ENCODE results near the gene CCDC88A. TPM values are rescaled to one million over a fixed set of nuclear protein-coding genes. Genes with fewer than 3 reads are reported as not detected.
"Not testable (repeated sequence)": the region's sequence is repeated elsewhere in the genome, so short reads cannot be mapped to it uniquely, and the experiment has no call there.

Gene CCDC88A
- total and polyA plus RNA-seq, 2 experiments from 2014 or later = 144 to 169 TPM

GRCh38 chr2:55280851-55281546 is 138.7 kb downstream of the CCDC88A start:
- H3K27ac ChIP-seq (ENCODE audit: low read depth) = peak overlapping the region; percentile 99
- H3K36me3 Mint-ChIP-seq (ENCODE audit: low read depth); H3K27me3 ChIP-seq (ENCODE audit: insufficient read depth); DNase-seq (ENCODE audit: low spot score); H3K79me2 ChIP-seq (replicated peaks; ENCODE audit: insufficient read depth); H2AFZ ChIP-seq; H4K20me1 ChIP-seq (replicated peaks; ENCODE audit: insufficient read depth); H3K9me2 ChIP-seq (ENCODE audit: insufficient read depth); H3K9me3 Mint-ChIP-seq; H3K36me3 ChIP-seq (ENCODE audit: insufficient read depth); ATAC-seq: not testable (repeated sequence)
- H3K4me1 ChIP-seq (ENCODE audit: insufficient read depth) = peaks cover 33% of the 10 kb centered on the region
- H3K4me1 Mint-ChIP-seq = peaks cover 30% of the 10 kb centered on the region
- H3K27ac Mint-ChIP-seq = peak overlapping the region; percentile 96
- peak overlapping the region; percentile 59 for H3K4me3 Mint-ChIP-seq
- H3K27me3 Mint-ChIP-seq (ENCODE audit: insufficient read depth, low read depth, poor library complexity) = peaks cover 16% of the 10 kb centered on the region
- H3K4me3 ChIP-seq = peak overlapping the region; percentile 65; the same call in 1 of the 2 replicates
- peaks cover 23% of the 10 kb centered on the region for H3F3A ChIP-seq (replicated peaks; ENCODE audit: low read depth)
- peak overlapping the region; percentile 81 for H3K4me2 ChIP-seq

GRCh38 chr2:55279859-55280424 is 139.7 kb downstream of the CCDC88A start:
- Histone ChIP-seq H3K4me3 (peak overlapping the region; percentile 36), H3F3A (replicated peaks; ENCODE audit: low read depth) (peaks cover 23% of the 10 kb centered on the region), H3K4me1 (ENCODE audit: insufficient read depth) (peaks cover 33% of the 10 kb centered on the region), H3K27ac (ENCODE audit: low read depth) (peak overlapping the region; percentile 99), H3K4me2 (peak overlapping the region; percentile 60)
- not testable (repeated sequence) for H3K79me2 ChIP-seq (replicated peaks; ENCODE audit: insufficient read depth); H3K9me2 ChIP-seq (ENCODE audit: insufficient read depth); H2AFZ ChIP-seq; H3K36me3 Mint-ChIP-seq (ENCODE audit: low read depth); H4K20me1 ChIP-seq (replicated peaks; ENCODE audit: insufficient read depth); H3K36me3 ChIP-seq (ENCODE audit: insufficient read depth); H3K27me3 ChIP-seq (ENCODE audit: insufficient read depth); H3K9me3 Mint-ChIP-seq
- ATAC-seq (peak; percentile 10), DNase-seq (ENCODE audit: low spot score) (peak; percentile 37)
- peaks cover 30% of the 10 kb centered on the region for H3K4me1 Mint-ChIP-seq
- H3K4me3 Mint-ChIP-seq = peak overlapping the region; percentile 59
- peak overlapping the region; percentile 96 for H3K27ac Mint-ChIP-seq
- TF ChIP-seq POLR2AphosphoS5 (IDR thresholded peaks at IDR 0.05; ENCODE audit: low read depth) (peak; percentile 9; the same call in 1 of the 2 replicates), NANOG (IDR thresholded peaks at IDR 0.05; ENCODE audit: borderline replicate concordance) (peak; percentile 3; the same call in 1 of the 2 replicates)
- peaks cover 16% of the 10 kb centered on the region for H3K27me3 Mint-ChIP-seq (ENCODE audit: insufficient read depth, low read depth, poor library complexity)

GRCh38 chr2:55279214-55279835 is 140.3 kb downstream of the CCDC88A start:
- H3F3A ChIP-seq (replicated peaks; ENCODE audit: low read depth) = peaks cover 21% of the 10 kb centered on the region
- peak overlapping the region; percentile 99 for H3K27ac ChIP-seq (ENCODE audit: low read depth)
- Mint-ChIP-seq H3K4me3 (peak overlapping the region; percentile 59), H3K27ac (peak overlapping the region; percentile 96), H3K27me3 (ENCODE audit: insufficient read depth, low read depth, poor library complexity) (peaks cover 16% of the 10 kb centered on the region), H3K4me1 (peaks cover 30% of the 10 kb centered on the region)
- peak; percentile 50 for TF ChIP-seq POLR2AphosphoS5 (IDR thresholded peaks at IDR 0.05; ENCODE audit: low read depth)
- TF ChIP-seq NANOG (IDR thresholded peaks at IDR 0.05; ENCODE audit: borderline replicate concordance) = peak; percentile 11; the same call in 1 of the 2 replicates
- not testable (repeated sequence) for ATAC-seq; H3K36me3 Mint-ChIP-seq (ENCODE audit: low read depth); H3K36me3 ChIP-seq (ENCODE audit: insufficient read depth); H3K9me2 ChIP-seq (ENCODE audit: insufficient read depth); H2AFZ ChIP-seq; H3K79me2 ChIP-seq (replicated peaks; ENCODE audit: insufficient read depth); H3K27me3 ChIP-seq (ENCODE audit: insufficient read depth); H3K9me3 Mint-ChIP-seq; H4K20me1 ChIP-seq (replicated peaks; ENCODE audit: insufficient read depth)
- H3K4me3 ChIP-seq = peak overlapping the region; percentile 36
- H3K4me1 ChIP-seq (ENCODE audit: insufficient read depth) = peaks cover 33% of the 10 kb centered on the region
- peak; percentile 63 for DNase-seq (ENCODE audit: low spot score)
- H3K4me2 ChIP-seq = peak overlapping the region; percentile 61

GRCh38 chr2:55277310-55277709 is 142.3 kb downstream of the CCDC88A start:
- H3K9me3 Mint-ChIP-seq = no peaks in the 10 kb centered on the region; the same call in 2 of the 3 replicates
- H4K20me1 ChIP-seq (replicated peaks; ENCODE audit: insufficient read depth) = no peaks in the 10 kb centered on the region
- no peak for TF ChIP-seq JUNB (IDR thresholded peaks at IDR 0.05; ENCODE audit: unreplicated experiment)
- TF ChIP-seq POLR2AphosphoS5 (IDR thresholded peaks at IDR 0.05; ENCODE audit: low read depth) = no peak
- no peak for TF ChIP-seq CREB1 (CRISPR knock-in tag; IDR thresholded peaks at IDR 0.05; ENCODE audit: low read depth)
- TF ChIP-seq ZNF114 (CRISPR knock-in tag; IDR thresholded peaks at IDR 0.05) = no peak
- no peak for TF ChIP-seq EZH2 (IDR thresholded peaks at IDR 0.05; ENCODE audit: low read depth, unreplicated experiment)
- TF ChIP-seq ETS1 (IDR thresholded peaks at IDR 0.05) = no peak
- no peak for TF ChIP-seq REST (IDR thresholded peaks at IDR 0.05; ENCODE audit: unreplicated experiment)

More at GRCh38 chr2:55277310-55277709, 142.3 kb downstream of the CCDC88A start:
- Mint-ChIP-seq H3K27me3 (ENCODE audit: insufficient read depth, low read depth, poor library complexity) (peaks cover 12% of the 10 kb centered on the region), H3K36me3 (ENCODE audit: low read depth) (no peaks in the 10 kb centered on the region), H3K27ac (no peak overlapping the region), H3K4me1 (peaks cover 27% of the 10 kb centered on the region), H3K4me3 (no peak overlapping the region)
- peaks cover 27% of the 10 kb centered on the region for H3K4me1 ChIP-seq (ENCODE audit: insufficient read depth)
- no peaks in the 10 kb centered on the region for H3K9me2 ChIP-seq (ENCODE audit: insufficient read depth)
- H3F3A ChIP-seq (replicated peaks; ENCODE audit: low read depth) = peaks cover 15% of the 10 kb centered on the region
- ATAC-seq (no peak), DNase-seq (ENCODE audit: low spot score) (no peak)
- H2AFZ ChIP-seq = no peak overlapping the region; the same call in 1 of the 2 replicates
- no peaks in the 10 kb centered on the region for H3K27me3 ChIP-seq (ENCODE audit: insufficient read depth)
- no peaks in the 10 kb centered on the region for H3K36me3 ChIP-seq (ENCODE audit: insufficient read depth)
- no peak overlapping the region for H3K4me2 ChIP-seq
- no peaks in the 10 kb centered on the region for H3K79me2 ChIP-seq (replicated peaks; ENCODE audit: insufficient read depth)
- no peak overlapping the region for H3K4me3 ChIP-seq
- H3K27ac ChIP-seq (ENCODE audit: low read depth) = peak overlapping the region; percentile 99; the same call in 1 of the 2 replicates
